Measurements from ENCODE around the gene TSPAN4. TPM values are rescaled to one million over a fixed set of nuclear protein-coding genes. Genes with fewer than 3 reads are reported as not detected.

The TSPAN4 gene
- total and polyA plus RNA-seq, 2 of the 13 experiments (the other 11 are each of a cell fraction or from before 2014, with no cell fraction given): 31.7 to 68.3 TPM

GRCh38 chr11:819129-819931 is 23.3 kb upstream of the TSPAN4 start (continued):
- TF ChIP-seq MBNL3 (CRISPR knock-in tag; conservative IDR thresholded peaks at IDR 0.05) (no peak), DZIP1 (CRISPR knock-in tag; IDR thresholded peaks at IDR 0.05) (peak; percentile 41; the same call in 1 of the 2 replicates), DMAP1 (CRISPR knock-in tag; IDR thresholded peaks at IDR 0.05) (peak; percentile 55; the same call in 1 of the 2 replicates), MZF1 (CRISPR knock-in tag; IDR thresholded peaks at IDR 0.05; ENCODE audit: borderline replicate concordance) (no peak), TCF7 (IDR thresholded peaks at IDR 0.05; ENCODE audit: low read depth) (no peak), ZBTB39 (CRISPR knock-in tag; IDR thresholded peaks at IDR 0.05) (peak; percentile 30; the same call in 1 of the 2 replicates), ZNF383 (CRISPR knock-in tag; IDR thresholded peaks at IDR 0.05; ENCODE audit: borderline replicate concordance) (0 out of 2 replicates have a peak, but pooled peaks have one; percentile 76), EP300 (IDR thresholded peaks at IDR 0.05; ENCODE audit: low read depth in 2 of 2, low read length in 2 of 2) (no peak), EP300 (CRISPR knock-in tag; IDR thresholded peaks at IDR 0.05; ENCODE audit: borderline replicate concordance) (no peak), SOX5 (CRISPR knock-in tag; IDR thresholded peaks at IDR 0.05; ENCODE audit: borderline replicate concordance) (no peak), ZFP36L2 (CRISPR knock-in tag; IDR thresholded peaks at IDR 0.05) (no peak), TFDP2 (CRISPR knock-in tag; IDR thresholded peaks at IDR 0.05) (no peak), U2AF1 (optimal IDR thresholded peaks at IDR 0.05; ENCODE audit: low read depth, low read length) (no peak), ZNF33B (CRISPR knock-in tag; IDR thresholded peaks at IDR 0.05) (no peak; the same call in 1 of the 2 replicates), ZNF382 (CRISPR knock-in tag; IDR thresholded peaks at IDR 0.05; ENCODE audit: borderline replicate concordance) (no peak), CREM (IDR thresholded peaks at IDR 0.05) (no peak), CREM (CRISPR knock-in tag; IDR thresholded peaks at IDR 0.05) (no peak), ZNF570 (CRISPR knock-in tag; IDR thresholded peaks at IDR 0.05; ENCODE audit: borderline replicate concordance) (no peak), TCF7L2 (IDR thresholded peaks at IDR 0.05; ENCODE audit: low read depth, low read length) (no peak), ZNF569 (CRISPR knock-in tag; IDR thresholded peaks at IDR 0.05; ENCODE audit: borderline replicate concordance) (no peak), U2AF2 (IDR thresholded peaks at IDR 0.05; ENCODE audit: low read depth, low read length) (no peak), HCFC1 (IDR thresholded peaks at IDR 0.05; ENCODE audit: low read depth, low read length) (no peak), ARNTL (CRISPR knock-in tag; IDR thresholded peaks at IDR 0.05) (no peak; the same call in 1 of the 2 replicates), ZNF296 (CRISPR knock-in tag; conservative IDR thresholded peaks at IDR 0.05) (no peak), ZNF746 (CRISPR knock-in tag; IDR thresholded peaks at IDR 0.05) (peak; percentile 30), POLR2A (IDR thresholded peaks at IDR 0.05; ENCODE audit: insufficient read depth in 1 of 2, low read depth in 2 of 2, low read length in 2 of 2) (peak in 1 of 2 experiments; percentile 89; a peak in 2 of 4 replicates), SKI (IDR thresholded peaks at IDR 0.05; ENCODE audit: partially characterized antibody) (no peak)
